Activated CD4-positive, alpha-beta T cell treated with anti-CD3 and anti-CD28 coated beads, Interleukin-2, Interleukin-4, amounts not matched to agents 100 ng/mL and 50 ng/mL, durations not matched to agents 16 hours and 8 hours (primary cell): ENCODE results near the gene OR52N2.

Experiments used
- DNase-seq: peaks from one replicate; pipeline ENCODE4 v3.0.0-alpha.2; 2020; ENCODE audit warnings: low spot score

The OR52N2 gene

DNA sequence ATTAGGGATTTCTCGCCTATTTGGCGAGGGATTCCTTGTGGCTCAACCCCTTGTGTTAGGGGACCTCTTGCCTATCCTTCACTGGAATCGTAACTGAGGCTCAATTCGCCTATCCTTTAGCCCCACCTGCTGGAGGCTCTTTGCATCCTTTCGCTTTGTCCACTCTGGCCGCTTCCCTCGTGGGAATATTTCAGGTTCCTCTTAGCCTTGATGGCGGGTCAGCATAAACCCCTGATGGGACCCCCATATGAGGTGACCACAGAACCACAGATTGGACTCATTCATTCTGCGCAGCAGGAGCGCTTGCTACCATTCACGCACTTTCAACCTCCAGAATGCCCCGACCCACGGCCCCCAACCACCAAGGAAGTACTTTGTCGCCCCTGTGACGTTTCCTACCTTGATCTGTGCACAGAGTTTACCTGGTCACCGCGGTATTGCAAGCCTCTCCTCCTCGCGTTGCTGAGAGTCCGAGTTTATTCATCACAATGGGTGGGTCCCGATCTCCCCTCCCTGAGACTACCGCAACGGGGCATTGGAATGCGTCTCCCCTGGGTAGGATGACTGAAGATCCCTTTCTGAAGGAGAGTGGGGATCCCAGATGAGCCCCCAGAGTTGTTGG is at the start of gene OR52N2:
Gene OR52N2 (plus strand): TSS at position 425 of the 622 bp plus-strand sequence. CDS start 11,412 bp downstream, outside the sequence.
- DNase-seq, result peak; percentile 73

GRCh38 chr11:5767056-5767455 is 41.7 kb upstream of the OR52N2 start:
- no peak for DNase-seq

- no peak for DNase-seq
These were observed 25.5 kb upstream of the OR52N2 start, which contains the start of gene OR52N5 for GRCh38 chr11:5783255-5783654. OR52N5 (minus strand) TSS chr11:5783355; CDS start chr11:5778634, 4,721 bp downstream.

DNA sequence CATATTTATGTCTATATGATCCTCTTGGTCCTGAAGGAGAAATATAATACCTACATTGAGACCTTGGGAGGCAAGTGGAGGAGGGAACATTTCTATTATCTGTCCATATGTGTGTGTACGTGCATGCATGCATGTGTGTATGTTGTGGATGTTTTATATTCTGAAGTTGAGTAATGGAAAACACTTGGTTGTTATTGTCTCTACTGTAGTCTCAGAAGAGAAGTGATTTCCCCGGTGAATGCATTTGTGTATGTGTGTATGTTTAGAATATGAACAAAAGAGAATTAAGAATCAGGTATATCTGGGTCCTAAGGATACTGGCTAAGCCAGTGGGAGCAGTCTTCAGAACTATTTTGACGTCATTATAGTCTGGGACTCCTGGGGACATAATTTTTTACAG is 17.6 kb upstream of the OR52N2 start, which contains the start of gene OR52N1:
Gene OR52N1 (minus strand): TSS at position 101 of the 400 bp plus-strand sequence. CDS start 2,449 bp downstream, outside the sequence.
- no peak for DNase-seq

DNA sequence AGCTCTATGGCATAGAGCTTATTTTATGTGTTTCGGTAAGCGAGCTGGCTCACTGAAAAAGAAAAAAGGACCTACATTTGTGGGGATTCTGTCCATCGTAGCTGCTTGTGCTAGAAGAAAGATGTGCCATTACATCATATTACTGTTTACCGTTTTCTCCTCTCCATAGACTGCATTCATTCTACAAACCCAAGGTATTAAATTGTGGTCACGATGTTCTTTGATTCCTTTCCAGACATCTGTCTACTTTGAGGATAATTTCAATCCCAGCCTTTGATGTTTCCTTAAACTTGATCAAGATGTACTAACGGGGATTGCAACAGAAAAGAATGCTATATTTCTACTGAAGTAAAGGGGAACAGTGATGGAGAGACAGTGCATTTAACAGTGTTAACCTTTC is 12.2 kb upstream of the OR52N2 start:
- no peak for DNase-seq

DNA sequence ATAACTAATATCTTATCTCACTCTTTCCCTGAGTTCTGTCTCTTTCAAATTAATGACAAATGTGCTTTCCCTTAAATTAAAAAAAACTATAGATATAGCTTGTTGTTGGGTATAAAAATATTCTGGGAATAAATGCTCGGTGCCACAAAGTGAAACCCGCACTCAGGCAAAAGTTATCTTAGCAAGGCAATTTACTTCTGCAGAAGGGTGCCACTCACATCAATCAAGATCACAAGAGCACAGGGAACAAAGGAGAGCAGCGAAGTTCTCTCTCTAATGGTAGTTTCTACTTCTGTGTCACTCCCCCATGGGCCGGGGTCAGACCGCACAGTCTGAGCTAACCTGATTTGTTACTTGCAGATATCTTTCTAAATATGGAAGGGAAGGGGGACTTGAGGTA is 4.7 kb upstream of the OR52N2 start:
- no peak for DNase-seq

DNA sequence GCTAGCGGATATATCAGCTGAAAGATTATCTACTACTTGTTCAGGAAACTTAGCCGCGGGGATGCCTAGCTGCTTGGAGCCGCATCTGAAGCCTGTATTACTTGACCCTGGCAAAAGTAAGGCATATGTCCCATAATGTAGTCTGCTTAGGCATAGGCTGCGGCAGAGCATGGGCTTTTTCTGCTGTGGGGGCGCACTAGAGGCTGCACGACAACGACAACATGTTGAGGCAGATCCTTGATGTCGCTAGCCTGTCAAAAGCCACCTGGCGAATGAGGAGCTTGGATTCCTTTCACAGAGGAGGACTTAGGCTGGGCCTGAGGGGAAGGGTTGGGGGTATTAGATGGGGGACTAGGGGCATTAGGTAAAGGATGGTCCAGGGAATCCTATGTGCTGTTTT is 1.1 kb upstream of the OR52N2 start:
- DNase-seq, result no peak

DNA sequence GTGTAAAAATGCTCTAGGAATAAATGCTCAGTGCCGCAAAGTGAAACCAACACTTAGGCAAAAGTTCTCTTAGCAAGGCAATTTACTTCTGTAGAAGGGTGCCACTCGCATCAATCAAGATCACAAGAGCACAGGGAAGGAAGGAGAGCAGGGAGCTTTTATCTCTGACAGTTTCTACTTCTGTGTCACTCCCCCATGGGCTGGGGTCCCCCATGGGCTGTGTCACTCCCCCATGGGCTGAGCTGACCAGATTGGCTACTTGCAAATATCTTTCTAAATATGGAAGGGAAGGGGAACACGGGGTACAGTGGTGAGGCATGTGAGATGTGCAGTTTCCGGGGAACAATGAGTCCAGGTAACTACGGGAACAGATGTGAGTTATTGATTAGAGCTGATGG is 397 bp downstream of the OR52N2 start:
- DNase-seq, result no peak

GRCh38 chr11:5809905-5810795 is 1.4 kb downstream of the OR52N2 start:
- DNase-seq, result no peak

DNA sequence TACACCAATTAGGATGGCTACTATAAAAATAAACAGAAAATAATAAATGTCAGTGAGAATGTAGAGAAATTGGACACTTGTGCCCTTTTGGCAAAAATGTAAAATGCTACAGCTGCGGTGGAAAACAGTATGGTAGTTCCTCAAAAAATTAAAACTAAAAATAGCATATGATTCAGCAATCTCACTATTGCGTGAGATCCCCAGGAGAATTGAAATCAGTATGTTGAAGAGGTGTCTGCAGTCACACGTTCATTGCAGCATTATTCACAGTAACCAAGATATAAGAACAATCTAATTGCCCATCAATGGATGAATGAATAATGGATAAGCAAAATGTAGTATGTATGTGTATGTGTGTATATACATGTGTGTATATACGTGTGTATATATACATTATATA is 6.8 kb downstream of the OR52N2 start:
- no peak for DNase-seq

DNA sequence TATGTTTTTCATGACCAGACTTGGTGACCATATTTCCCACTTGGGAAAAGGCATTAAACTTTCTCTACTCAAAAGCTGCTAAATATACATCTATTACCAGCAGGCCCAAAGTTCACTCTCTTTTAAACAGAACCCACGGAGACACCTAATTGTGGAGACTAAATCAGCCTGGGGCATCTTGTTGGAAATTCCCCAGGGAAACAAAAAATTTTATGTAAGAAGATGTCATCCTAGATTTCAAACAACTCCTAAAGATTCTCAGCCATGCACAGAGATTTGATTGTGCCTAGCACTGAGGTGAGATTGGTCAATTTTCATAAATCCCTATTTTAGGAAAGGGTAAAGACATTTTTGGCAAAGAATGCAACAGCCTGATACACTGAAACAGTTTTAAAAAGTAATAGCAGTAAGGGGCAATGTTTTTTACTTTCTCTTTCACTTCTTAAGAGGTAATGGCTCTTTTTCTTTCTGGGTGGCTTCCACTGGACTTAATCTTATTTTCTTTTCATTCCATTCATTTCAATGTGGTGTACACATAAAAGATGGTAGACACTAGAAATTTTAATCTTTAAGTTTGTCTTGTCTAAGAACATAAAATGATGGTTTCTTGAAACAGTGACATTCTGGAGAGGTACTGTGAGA is 9.6 kb downstream of the OR52N2 start:
- DNase-seq, result no peak

GRCh38 chr11:5831196-5831829 is 22.6 kb downstream of the OR52N2 start:
- no peak for DNase-seq

DNA sequence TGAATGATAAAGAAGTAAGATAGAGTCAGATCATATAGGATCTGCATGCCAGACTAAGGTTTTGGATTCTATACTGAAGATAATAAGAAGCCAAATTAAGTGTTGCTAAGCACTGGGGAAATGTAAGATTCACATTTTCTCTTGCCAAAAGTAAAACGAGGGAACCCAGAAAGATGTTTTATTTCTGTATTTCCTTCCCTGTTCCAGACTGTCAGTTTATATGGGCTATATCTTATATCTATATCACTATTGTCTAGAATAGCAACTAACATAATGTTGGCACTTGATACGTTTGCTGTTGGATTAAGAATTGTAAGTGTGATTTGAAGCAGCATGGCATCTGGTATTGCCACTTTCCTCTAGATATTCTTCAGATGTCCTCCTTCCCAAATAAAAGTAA is 24.7 kb downstream of the OR52N2 start:
- DNase-seq, result no peak

DNA sequence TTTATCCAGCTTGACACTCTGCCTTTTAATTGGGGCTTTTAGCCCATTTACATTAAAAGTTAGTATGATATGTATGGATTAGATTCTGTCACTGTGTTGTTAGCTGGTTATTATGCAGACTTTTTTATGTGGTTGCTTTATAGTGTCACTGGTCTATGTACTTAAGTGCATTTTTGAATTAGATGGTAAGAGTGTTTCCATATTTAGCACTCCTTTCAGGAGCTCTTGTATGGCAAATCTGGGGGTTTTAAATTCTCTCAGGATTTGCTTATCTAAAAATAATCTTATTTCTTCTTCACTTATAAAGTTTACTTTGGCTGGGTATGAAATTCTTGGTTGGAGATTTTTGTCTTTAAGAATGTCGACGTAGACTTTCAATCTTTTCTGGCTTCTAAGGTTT is 29.0 kb downstream of the OR52N2 start:
- no peak for DNase-seq

DNA sequence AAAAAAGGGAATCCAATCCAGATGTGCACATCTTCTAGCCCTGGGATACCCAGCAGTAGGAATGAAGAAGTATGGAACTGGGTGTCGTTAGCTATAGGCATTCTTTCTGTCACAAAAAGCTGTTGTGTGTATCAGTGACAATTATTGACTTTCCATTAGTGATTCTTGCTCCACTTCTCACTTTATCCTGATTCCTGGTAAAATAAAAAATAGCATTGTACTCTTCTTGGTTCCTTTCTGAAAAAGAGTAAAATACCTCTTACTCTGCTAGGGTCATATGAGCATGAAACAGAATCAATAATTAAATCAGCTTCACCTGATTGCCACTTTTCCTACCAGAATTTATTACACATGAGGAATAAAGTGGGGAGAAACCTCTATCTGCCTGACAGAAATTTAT is 33.1 kb downstream of the OR52N2 start, which contains the start of gene OR52E6:
Gene OR52E6 (minus strand): TSS at position 101 of the 400 bp plus-strand sequence. CDS start 0 bp downstream, at position 101.
- no peak for DNase-seq

GRCh38 chr11:5846701-5847100 is 38.0 kb downstream of the OR52N2 start:
- no peak for DNase-seq

DNA sequence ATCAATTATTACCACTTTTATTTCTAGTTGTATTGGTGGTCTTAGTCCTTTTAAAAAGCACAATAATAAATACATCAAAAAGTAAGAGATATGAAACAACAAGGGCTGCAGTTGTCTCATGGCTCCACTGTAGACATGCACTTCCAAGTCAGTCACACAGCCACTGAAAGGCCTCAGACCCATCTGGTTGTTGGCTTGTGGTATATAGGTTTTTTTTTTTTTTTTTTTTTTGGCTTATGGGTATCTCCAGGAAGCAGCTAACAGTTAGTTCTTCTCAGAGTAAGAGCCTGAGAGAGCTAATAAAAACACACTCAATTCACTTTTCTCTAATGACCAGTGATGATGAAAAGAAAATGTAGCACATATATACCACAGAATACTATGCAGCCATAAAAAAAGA is 39.0 kb downstream of the OR52N2 start:
- DNase-seq, result no peak

DNA sequence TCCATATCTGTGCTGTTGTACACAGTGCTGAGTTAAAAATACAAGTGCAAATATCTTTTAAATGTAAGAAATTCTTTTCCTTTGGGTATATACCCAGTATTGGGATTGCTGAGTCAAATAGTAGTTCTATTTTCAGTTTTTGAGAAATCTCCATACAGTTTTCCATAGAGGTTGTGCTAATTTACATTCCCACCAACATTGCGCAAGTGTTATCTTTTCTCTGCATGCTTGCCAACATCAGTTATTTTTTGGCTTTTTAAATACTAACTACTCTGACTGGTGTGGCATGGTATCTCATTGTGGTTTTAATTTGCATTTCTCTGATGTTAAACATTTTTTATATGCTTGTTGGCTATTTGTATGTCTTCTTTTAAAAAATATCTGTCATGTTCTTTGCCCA is 42.3 kb downstream of the OR52N2 start:
- no peak for DNase-seq

DNA sequence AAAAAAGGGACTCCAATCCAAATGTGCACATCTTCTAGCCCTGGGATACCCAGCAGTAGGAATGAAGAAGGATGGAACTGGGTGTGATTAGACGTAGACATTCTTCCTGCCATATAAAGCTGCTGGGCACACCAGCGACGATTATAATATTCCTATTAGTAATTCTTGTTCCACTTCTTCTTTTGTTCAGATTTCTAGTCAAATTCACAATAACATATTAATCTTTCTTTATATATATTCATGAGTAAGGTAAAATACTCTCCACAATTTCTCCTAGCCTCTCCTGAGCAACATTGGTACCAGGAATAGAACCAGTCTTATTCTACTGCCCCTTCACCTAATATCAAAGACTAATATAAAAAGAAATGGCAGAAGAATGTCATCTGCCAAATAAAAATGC is 48.9 kb downstream of the OR52N2 start, which contains the start of gene OR52E8:
Gene OR52E8 (minus strand): TSS at position 101 of the 400 bp plus-strand sequence. CDS start 0 bp downstream, at position 101.
- no peak for DNase-seq

DNA sequence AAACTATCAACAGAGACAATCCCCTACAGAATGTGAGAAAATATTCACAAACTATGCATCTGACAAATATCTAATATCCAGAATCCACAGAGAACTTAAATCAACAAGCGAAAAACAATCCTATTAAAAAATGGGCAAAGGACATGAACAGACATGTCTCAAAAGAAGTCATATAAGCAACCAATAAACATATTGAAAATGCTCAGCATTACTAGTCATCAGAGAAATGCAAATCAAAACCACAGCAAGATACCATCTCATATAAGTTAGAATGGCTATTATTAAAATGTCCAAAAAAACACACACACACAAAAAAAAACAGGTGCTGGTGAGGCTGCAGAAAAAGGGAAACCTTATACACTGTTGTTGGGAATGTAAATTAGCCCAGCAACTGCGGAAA is 57.1 kb downstream of the OR52N2 start:
- DNase-seq, result no peak
